ENCODE measurements around the gene PPME1.

- TF ChIP-seq CTCF (IDR thresholded peaks at IDR 0.05): no peak
- no peak for TF ChIP-seq ZFX (IDR thresholded peaks at IDR 0.05; ENCODE audit: borderline replicate concordance)
Observed at GRCh38 chr11:74208507-74208906, 37.4 kb downstream of the PPME1 start.
